Astrocyte (in vitro differentiated cells and primary cell): ENCODE results near the gene ZNF648.
"Not testable (repeated sequence)": the region's sequence is repeated elsewhere in the genome, so short reads cannot be mapped to it uniquely, and the experiment has no call there.

Experiments
- CTCF ChIP-seq: IDR thresholded peaks from 2 replicates; pipeline ENCODE4 v1.5.1; 2011; ENCODE audit warnings: low read depth, mild to moderate bottlenecking, inconsistent platforms, low read length, moderate library complexity; ENCODE audit not compliant: insufficient read depth
- EZH2 ChIP-seq: IDR thresholded peaks from 2 replicates; pipeline ENCODE4 v1.6.1; 2012; ENCODE audit warnings: mild to moderate bottlenecking, low read length, inconsistent platforms; ENCODE audit not compliant: insufficient read depth

- not testable (repeated sequence) for TF ChIP-seq CTCF, EZH2
Observed at GRCh38 chr1:182094514-182095005, 33.0 kb upstream of the ZNF648 start.
